ENCODE data around the gene UCP1.
"Not testable (repeated sequence)": the region's sequence is repeated elsewhere in the genome, so short reads cannot be mapped to it uniquely, and the experiment has no call there.

Gene UCP1

GRCh38 chr4:140556372-140557085 lies 12.2 kb downstream of the UCP1 start:
- no peak for DNase-seq (ENCODE audit: low read depth)
- no peak overlapping the region for H3K4me3 ChIP-seq (ENCODE audit: low read depth, low read length)

GRCh38 chr4:140533951-140534480 lies 34.7 kb downstream of the UCP1 start:
- no peak for TF ChIP-seq CTCF (IDR thresholded peaks at IDR 0.05; ENCODE audit: control insufficient read depth, extremely low read depth, insufficient read depth)
- H3K4me3 ChIP-seq (ENCODE audit: low read depth, low read length), result no peak overlapping the region
- no peak for DNase-seq (ENCODE audit: low read depth)

More at GRCh38 chr4:140556372-140557085, 12.2 kb downstream of the UCP1 start:
- no peak for TF ChIP-seq CTCF (IDR thresholded peaks at IDR 0.05; ENCODE audit: control insufficient read depth, extremely low read depth, insufficient read depth)

- no peak overlapping the region for H3K4me3 ChIP-seq (ENCODE audit: low read depth, low read length)
- DNase-seq (ENCODE audit: low read depth), result no peak
- no peak for TF ChIP-seq CTCF (IDR thresholded peaks at IDR 0.05; ENCODE audit: control insufficient read depth, extremely low read depth, insufficient read depth)
These were observed 39.3 kb downstream of the UCP1 start for GRCh38 chr4:140529434-140529833.

GRCh38 chr4:140523857-140524742 lies 44.7 kb downstream of the UCP1 start, which contains the start of gene ELMOD2:
TSS of gene ELMOD2 (plus strand) at chr4:140524168. CDS start at chr4:140525429, 1,261 bp downstream.
- peak within 1 kb of the TSS; percentile 69 for H3K4me3 ChIP-seq (ENCODE audit: low read depth, low read length)
- peak; percentile 91 for DNase-seq (ENCODE audit: low read depth)
- peak; percentile 90 for TF ChIP-seq CTCF (IDR thresholded peaks at IDR 0.05; ENCODE audit: control insufficient read depth, extremely low read depth, insufficient read depth)

GRCh38 chr4:140523370-140523856 lies 45.3 kb downstream of the UCP1 start:
- no peak for DNase-seq (ENCODE audit: low read depth)
- no peak for TF ChIP-seq CTCF (IDR thresholded peaks at IDR 0.05; ENCODE audit: control insufficient read depth, extremely low read depth, insufficient read depth)
- peak overlapping the region; percentile 69 for H3K4me3 ChIP-seq (ENCODE audit: low read depth, low read length)

- H3K4me3 ChIP-seq (ENCODE audit: low read depth, low read length), result no peak overlapping the region
- DNase-seq (ENCODE audit: low read depth), result no peak
- no peak for TF ChIP-seq CTCF (IDR thresholded peaks at IDR 0.05; ENCODE audit: control insufficient read depth, extremely low read depth, insufficient read depth)
These were observed 53.3 kb downstream of the UCP1 start for GRCh38 chr4:140515423-140515822.

GRCh38 chr4:140513765-140514164 lies 55.0 kb downstream of the UCP1 start:
- not testable (repeated sequence) for DNase-seq (ENCODE audit: low read depth); H3K4me3 ChIP-seq (ENCODE audit: low read depth, low read length)

Measured in LNCaP clone FGC (cell line).